Activated T-helper 17 cell treated with anti-CD3 and anti-CD28 coated beads, Interleukin-2, amount 50 U/mL, for 72 hours (primary cell): ENCODE results near the gene ARHGAP23. TPM values are rescaled to one million over a fixed set of nuclear protein-coding genes. Genes with fewer than 3 reads are reported as not detected.
A peak's percentile ranks its signal among the peaks of the same experiment; 100 is the strongest.
"Not testable (repeated sequence)": the region's sequence is repeated elsewhere in the genome, so short reads cannot be mapped to it uniquely, and the experiment has no call there.

Experiments
- ATAC-seq: fragments of 150-1000 bp; cut with Tn5 transposase; replicated peaks from 2 replicates; pipeline ENCODE4 v1.10.0; 2021; ENCODE audit warnings: mild to moderate bottlenecking, moderate library complexity
- H3K27ac Mint-ChIP-seq: one replicate; pipeline ENCODE4 v1.8.0; 2022; ENCODE audit warnings: mixed read lengths
- H3K27me3 Mint-ChIP-seq: one replicate; pipeline ENCODE4 v1.8.0; 2022; ENCODE audit warnings: mixed read lengths
- H3K36me3 Mint-ChIP-seq: one replicate; pipeline ENCODE4 v1.8.0; 2022; ENCODE audit warnings: low read depth, mild to moderate bottlenecking, mixed read lengths
- H3K4me1 Mint-ChIP-seq: one replicate; pipeline ENCODE4 v1.8.0; 2022; ENCODE audit warnings: mixed read lengths
- H3K4me3 Mint-ChIP-seq: one replicate; pipeline ENCODE4 v1.8.0; 2022; ENCODE audit warnings: mild to moderate bottlenecking, mixed read lengths
- H3K9me3 Mint-ChIP-seq: one replicate; pipeline ENCODE4 v1.8.0; 2022; ENCODE audit warnings: mixed read lengths
- total RNA-seq, 2 donors: library from RNA; stranded (reverse); gene quantifications; one replicate each; pipeline ENCODE4 v1.2.3, GENCODE V29; 2022

ARHGAP23 gene
- total RNA-seq, 2 donors from 2014 or later: 0.69 to 2.2 TPM

DNA sequence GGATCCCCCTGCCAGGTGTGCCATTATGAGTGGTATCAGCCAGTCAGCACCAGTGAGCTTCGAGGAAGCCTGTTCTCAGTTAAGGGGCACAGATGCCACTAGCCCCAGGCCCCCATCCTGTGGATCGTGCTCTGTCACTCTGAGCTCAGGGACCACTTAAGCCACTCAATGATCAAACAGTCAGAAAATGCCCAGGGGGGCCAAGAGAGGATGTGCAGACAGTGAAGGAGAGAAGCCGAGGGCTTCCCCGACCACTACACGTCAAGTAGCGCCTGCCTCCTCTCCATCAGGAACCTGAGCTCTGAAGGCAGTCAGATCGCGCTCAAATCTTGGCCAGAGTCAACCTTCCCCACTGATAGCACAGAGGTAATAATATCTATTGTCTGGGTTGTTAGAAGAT lies 98.3 kb downstream of the ARHGAP23 start:
- not testable (repeated sequence) for ATAC-seq, H3K4me3 Mint-ChIP-seq, H3K36me3 Mint-ChIP-seq, H3K4me1 Mint-ChIP-seq, H3K9me3 Mint-ChIP-seq, H3K27ac Mint-ChIP-seq
- peaks cover 26% of the 10 kb centered on the region for H3K27me3 Mint-ChIP-seq

DNA sequence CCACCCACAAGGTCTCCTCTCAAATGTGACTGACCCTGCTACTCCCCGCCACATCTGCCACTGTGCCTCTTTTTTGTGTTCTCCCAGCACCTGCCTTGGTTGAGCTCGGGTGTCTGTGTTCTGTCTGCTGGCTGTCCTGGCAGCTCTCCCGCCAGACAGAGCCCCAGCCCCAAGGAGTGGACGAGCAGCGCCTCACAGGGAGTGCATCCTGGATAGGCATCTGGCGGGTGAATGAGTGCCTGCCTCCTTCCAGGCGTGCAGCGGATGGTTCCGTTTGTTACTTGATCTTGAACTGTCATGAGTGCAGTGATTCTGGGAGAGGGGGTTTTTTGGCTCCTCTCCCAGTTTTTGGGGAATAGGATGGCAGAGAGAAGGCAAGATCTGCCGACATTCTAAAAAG lies 99.9 kb downstream of the ARHGAP23 start:
- not testable (repeated sequence) for H3K4me1 Mint-ChIP-seq

DNA sequence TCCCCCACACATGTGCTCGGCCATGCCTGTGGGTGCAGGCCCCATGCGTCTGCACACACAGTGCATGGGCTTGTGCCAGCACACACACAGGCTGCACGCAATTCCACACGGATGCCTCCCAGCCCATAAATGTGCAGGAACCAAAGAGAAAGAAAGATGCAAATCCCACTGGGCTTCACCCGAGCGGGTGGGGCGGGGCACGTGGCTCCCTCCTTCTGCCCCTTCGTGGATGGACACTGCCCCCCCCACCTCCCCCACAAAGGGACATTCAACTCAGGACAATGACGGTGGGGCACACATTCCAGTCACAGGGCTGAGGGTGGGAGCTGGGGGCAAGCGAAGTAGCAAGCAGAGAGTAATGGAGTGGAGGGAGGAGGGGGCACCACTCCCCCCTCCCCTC lies 102.6 kb downstream of the ARHGAP23 start:
- not testable (repeated sequence) for H3K27ac Mint-ChIP-seq, H3K9me3 Mint-ChIP-seq, H3K4me3 Mint-ChIP-seq, H3K36me3 Mint-ChIP-seq, H3K4me1 Mint-ChIP-seq, ATAC-seq
- peaks cover 37% of the 10 kb centered on the region for H3K27me3 Mint-ChIP-seq

More for the DNA sequence above, 99.9 kb downstream of the ARHGAP23 start:
- H3K4me3 Mint-ChIP-seq: peak overlapping the region; percentile 24
- peaks cover 33% of the 10 kb centered on the region for H3K27me3 Mint-ChIP-seq
- H3K9me3 Mint-ChIP-seq, ATAC-seq, H3K27ac Mint-ChIP-seq, H3K36me3 Mint-ChIP-seq: not testable (repeated sequence)

DNA sequence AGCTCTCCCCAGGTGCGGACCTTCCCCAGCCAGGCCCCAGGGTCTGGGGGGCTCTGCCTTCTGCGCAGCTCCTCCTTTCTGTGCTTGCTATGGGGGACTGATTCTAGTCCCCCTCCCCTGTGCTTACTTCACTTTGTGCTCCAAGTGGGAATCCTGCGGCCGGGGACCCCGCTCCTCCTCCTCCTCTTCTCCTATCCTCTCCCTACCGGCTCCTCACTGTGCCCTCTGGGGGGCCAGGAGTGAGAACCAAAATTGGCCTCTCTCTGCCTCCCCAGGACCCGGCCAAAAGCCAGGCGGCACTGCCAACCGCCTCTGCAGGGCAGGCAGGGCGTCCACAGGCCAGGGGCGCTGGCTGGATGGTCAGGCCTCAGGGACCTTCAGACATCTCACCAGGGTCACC lies 103.5 kb downstream of the ARHGAP23 start:
- not testable (repeated sequence) for H3K4me1 Mint-ChIP-seq, H3K9me3 Mint-ChIP-seq, H3K36me3 Mint-ChIP-seq, H3K4me3 Mint-ChIP-seq, H3K27ac Mint-ChIP-seq, ATAC-seq
- peaks cover 43% of the 10 kb centered on the region for H3K27me3 Mint-ChIP-seq

DNA sequence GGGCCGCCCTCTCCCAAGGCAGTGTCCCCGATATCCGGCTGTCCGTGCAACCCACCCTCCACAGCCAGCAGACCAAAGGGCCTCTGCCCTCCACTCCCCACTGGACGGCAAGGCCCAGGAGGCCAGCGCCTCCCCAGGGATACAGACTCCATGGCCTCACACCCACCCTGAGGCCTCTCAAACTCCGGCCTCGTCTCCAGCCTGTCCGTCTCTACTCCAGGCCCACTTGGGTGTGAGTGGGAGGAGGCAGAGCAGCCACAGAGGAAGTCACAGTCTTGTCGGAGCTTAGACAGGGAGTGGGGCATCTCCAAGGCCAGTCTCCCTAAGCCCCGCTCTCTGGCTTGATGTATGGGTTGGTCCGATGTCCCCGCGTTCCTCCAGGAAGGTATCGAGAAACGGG lies 104.2 kb downstream of the ARHGAP23 start:
- peaks cover 43% of the 10 kb centered on the region for H3K27me3 Mint-ChIP-seq
- no peaks in the 10 kb centered on the region for H3K36me3 Mint-ChIP-seq
- H3K4me1 Mint-ChIP-seq: peaks cover 5% of the 10 kb centered on the region
- no peak overlapping the region for H3K4me3 Mint-ChIP-seq
- H3K9me3 Mint-ChIP-seq: no peaks in the 10 kb centered on the region
- ATAC-seq: no peak
- no peak overlapping the region for H3K27ac Mint-ChIP-seq

DNA sequence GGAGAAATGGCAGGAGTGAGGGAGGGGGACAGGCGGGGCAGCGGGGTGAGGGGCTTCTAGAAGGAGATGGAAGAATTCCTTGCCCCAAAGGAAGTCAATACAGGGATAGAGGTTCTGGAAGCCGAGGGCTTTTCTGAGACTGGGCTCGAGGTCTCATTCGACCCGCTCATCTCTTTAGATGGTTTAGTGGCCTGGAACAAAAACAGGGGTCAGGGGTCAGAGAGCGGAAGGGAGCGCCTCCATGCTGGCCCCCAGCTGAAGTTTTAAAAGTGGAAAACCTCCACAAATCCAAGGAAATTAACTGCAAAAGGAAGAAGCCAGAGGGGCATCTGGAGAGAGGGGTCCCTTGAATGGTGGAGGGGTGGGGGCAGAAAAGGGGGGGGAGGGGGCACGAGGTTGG lies 105.0 kb downstream of the ARHGAP23 start:
- Mint-ChIP-seq H3K36me3 (no peaks in the 10 kb centered on the region), H3K27me3 (peaks cover 39% of the 10 kb centered on the region), H3K4me3 (no peak overlapping the region), H3K9me3 (no peaks in the 10 kb centered on the region), H3K4me1 (peaks cover 3% of the 10 kb centered on the region), H3K27ac (no peak overlapping the region)
- ATAC-seq: no peak

DNA sequence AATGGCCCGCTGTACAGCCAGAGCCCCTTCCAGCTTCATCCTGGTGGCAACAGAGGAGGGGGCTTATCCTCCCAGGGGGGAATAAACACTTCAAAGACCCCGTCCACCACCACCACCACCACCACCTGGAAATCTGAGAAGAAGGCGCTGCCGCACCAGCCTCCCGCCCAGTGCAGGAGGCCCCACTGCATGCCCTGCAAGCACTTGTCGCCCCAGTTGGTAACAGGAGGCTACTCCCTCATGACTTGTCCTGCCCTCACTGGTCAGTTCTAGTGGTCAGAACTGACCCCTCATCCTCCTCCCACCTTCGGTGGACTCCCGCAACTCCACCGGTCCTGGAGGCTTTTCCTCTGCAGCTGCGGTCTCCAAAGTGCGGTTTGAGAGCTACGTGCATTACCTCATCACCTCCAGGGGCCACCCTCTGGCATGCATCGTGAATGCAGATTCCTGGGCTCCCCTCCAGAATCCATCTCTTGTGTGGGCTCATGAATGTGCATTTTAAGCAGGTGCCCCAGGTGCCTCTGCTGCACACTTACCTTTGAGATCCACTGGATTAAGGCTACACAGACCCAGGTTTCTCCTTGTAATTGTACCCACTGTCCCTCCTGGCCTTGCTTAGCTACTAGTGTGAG lies 105.7 kb downstream of the ARHGAP23 start:
- Mint-ChIP-seq H3K27ac (no peak overlapping the region), H3K4me1 (no peaks in the 10 kb centered on the region), H3K27me3 (peaks cover 38% of the 10 kb centered on the region), H3K9me3 (no peaks in the 10 kb centered on the region), H3K4me3 (no peak overlapping the region), H3K36me3 (no peaks in the 10 kb centered on the region)
- no peak for ATAC-seq

DNA sequence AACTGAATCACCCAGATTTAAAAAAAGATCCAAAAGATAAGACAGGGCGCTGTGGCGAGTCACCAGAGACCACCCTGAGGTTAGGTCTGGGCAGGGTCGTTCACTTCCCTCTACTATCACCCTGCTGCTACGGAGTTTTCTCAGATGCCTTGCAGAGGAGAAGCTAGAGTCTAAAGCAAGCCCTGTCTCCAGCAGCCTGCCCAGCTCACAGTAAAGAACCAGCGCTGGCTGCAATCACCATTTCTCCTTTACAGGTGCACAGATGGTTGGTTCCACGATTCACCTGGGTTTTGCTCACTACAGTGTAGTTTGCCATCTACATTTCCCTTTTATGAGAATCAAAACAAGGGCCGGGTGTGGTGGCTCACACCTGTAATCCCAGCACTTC lies 106.2 kb downstream of the ARHGAP23 start:
- no peaks in the 10 kb centered on the region for H3K9me3 Mint-ChIP-seq
- peaks cover 38% of the 10 kb centered on the region for H3K27me3 Mint-ChIP-seq
- H3K27ac Mint-ChIP-seq: no peak overlapping the region
- ATAC-seq: no peak
- H3K36me3 Mint-ChIP-seq: no peaks in the 10 kb centered on the region
- no peaks in the 10 kb centered on the region for H3K4me1 Mint-ChIP-seq
- H3K4me3 Mint-ChIP-seq: no peak overlapping the region

DNA sequence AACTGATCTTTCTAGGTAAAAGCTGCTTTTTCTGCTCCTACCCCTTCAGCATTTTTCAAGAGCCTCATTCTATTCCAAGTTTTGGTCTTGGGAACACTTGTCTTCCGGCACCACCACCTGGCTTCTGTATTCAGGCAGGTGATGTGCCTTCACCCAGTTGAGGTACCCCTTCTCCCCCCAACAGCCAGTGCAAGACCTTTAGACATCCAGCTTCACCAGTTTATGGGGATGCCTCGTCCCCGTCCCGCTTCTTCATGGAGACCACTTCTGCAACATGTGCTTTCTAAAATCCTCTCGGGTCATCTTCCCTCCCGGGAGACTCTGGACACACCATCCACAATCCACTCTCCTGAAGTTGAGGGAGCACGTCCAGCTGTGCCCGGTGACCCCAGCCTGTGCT lies 107.6 kb downstream of the ARHGAP23 start:
- no peak overlapping the region for H3K4me3 Mint-ChIP-seq
- ATAC-seq: no peak
- H3K9me3 Mint-ChIP-seq: no peaks in the 10 kb centered on the region
- H3K27me3 Mint-ChIP-seq: peaks cover 34% of the 10 kb centered on the region
- H3K36me3 Mint-ChIP-seq: no peaks in the 10 kb centered on the region
- H3K4me1 Mint-ChIP-seq: no peaks in the 10 kb centered on the region
- no peak overlapping the region for H3K27ac Mint-ChIP-seq

DNA sequence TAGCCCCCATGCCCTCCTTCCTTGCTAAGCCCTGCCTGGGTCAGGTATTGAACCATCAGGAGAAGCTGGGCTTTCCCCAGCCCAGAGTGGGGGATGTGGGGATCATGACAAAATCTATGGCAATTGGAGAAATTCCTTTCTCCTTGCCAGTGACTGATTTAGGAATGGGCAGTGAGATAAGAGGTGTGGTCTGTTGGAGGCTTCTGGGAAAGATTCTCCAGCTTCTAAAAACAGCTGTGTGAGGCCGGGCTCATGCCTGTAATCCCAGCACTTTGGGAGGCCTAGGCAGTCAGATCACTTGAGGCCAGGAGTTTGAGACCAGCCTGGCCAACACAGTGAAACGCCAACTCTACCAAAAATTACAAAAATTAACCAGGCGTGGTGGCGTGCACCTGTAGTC lies 108.4 kb downstream of the ARHGAP23 start:
- no peak for ATAC-seq
- Mint-ChIP-seq H3K27me3 (peaks cover 36% of the 10 kb centered on the region), H3K4me3 (no peak overlapping the region), H3K36me3 (no peaks in the 10 kb centered on the region), H3K27ac (no peak overlapping the region), H3K9me3 (no peaks in the 10 kb centered on the region), H3K4me1 (no peaks in the 10 kb centered on the region)

DNA sequence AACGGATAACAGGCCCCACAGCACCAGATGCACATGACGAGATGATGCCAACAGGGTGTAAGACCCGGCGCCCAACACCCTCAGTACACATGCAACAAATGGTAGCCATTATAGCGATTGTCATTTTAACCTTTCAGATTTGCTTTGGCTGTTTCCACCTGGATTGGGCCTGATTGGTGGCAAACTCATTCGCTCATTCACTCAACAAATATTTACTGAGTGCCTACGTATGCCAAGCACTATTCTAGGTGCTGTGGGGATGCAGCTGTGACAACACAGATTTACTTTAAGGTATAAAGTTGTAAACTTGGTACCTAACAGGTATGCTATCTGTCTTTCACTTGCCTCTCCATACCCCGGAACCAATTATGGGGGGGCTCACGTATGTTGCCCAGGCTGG lies 110.6 kb downstream of the ARHGAP23 start:
- no peak overlapping the region for H3K27ac Mint-ChIP-seq
- no peaks in the 10 kb centered on the region for H3K4me1 Mint-ChIP-seq
- no peak overlapping the region for H3K4me3 Mint-ChIP-seq
- H3K9me3 Mint-ChIP-seq: no peaks in the 10 kb centered on the region
- H3K27me3 Mint-ChIP-seq: peaks cover 33% of the 10 kb centered on the region
- no peaks in the 10 kb centered on the region for H3K36me3 Mint-ChIP-seq
- ATAC-seq: no peak

DNA sequence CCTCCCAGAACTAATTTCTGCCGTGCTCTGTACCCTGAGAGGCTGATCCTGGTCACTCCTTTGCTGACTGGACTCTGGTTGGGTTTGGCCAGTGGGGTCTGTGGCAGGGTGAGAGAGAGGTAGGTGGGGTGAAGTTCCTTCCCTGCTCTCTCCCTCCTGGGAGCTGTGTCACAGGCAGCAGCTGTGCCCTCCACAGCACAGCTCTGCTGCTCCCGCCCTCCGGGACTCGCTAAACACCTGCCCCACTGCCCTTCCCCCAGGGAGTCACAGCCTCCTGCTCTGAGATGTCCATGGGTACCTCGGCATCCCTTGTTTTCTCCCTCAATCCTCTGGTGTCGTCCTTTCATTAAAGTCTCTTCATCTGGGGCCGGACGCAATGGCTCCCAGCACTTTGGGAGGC lies 111.1 kb downstream of the ARHGAP23 start:
- Mint-ChIP-seq H3K4me3 (no peak overlapping the region), H3K36me3 (no peaks in the 10 kb centered on the region), H3K27ac (no peak overlapping the region), H3K27me3 (peaks cover 29% of the 10 kb centered on the region), H3K9me3 (no peaks in the 10 kb centered on the region), H3K4me1 (no peaks in the 10 kb centered on the region)
- ATAC-seq: no peak

DNA sequence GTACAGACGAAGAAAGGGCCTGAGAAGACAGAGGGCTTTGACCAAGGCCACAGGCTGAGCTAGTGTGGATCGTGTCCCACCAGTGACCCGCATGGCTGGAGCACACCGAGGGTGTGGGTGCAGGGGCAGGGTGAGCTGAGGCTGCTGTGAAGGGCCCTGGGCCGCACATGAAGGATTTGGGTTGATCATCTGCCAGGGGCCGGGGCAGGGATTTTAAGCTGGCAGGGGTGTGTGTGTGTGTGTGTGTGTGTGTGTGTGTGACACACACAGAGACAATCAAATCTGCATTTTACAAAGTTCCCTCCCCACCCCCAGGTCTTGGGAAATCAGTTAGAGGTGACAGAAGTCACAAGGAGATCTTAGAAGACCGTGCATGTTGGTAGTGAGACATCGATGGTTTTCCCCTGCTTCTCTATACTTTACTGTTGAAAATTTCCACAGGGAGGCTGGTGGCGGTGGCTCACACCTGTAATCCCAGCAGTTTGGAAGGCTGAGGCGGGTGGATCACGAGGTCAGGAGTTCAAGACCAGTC lies 112.3 kb downstream of the ARHGAP23 start:
- peaks cover 25% of the 10 kb centered on the region for H3K27me3 Mint-ChIP-seq
- H3K27ac Mint-ChIP-seq: no peak overlapping the region
- no peaks in the 10 kb centered on the region for H3K9me3 Mint-ChIP-seq
- H3K36me3 Mint-ChIP-seq: no peaks in the 10 kb centered on the region
- H3K4me3 Mint-ChIP-seq: no peak overlapping the region
- H3K4me1 Mint-ChIP-seq: no peaks in the 10 kb centered on the region
- ATAC-seq: no peak

DNA sequence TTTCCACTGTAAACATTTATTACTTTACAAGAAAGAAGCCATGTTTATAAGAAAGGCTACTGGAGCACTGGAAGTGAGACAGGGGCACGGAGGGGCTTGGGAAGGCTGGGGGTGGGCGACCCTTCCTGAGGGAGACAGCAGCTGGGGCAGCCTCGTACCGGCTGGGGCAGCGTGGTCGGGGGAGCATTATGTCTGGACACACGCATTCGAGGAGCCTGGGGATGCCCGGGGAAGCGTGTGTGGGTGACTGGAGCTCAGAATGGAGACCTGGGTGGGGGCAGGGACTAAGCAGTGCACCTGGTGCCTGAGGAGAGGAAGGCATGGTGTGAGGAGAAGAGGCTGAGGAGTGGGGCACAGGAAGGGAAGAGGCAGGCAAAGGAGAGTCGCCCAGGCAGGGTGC lies 113.0 kb downstream of the ARHGAP23 start:
- Mint-ChIP-seq H3K27me3 (peaks cover 18% of the 10 kb centered on the region), H3K27ac (no peak overlapping the region), H3K4me3 (no peak overlapping the region), H3K4me1 (no peaks in the 10 kb centered on the region), H3K36me3 (no peaks in the 10 kb centered on the region), H3K9me3 (no peaks in the 10 kb centered on the region)
- no peak for ATAC-seq

DNA sequence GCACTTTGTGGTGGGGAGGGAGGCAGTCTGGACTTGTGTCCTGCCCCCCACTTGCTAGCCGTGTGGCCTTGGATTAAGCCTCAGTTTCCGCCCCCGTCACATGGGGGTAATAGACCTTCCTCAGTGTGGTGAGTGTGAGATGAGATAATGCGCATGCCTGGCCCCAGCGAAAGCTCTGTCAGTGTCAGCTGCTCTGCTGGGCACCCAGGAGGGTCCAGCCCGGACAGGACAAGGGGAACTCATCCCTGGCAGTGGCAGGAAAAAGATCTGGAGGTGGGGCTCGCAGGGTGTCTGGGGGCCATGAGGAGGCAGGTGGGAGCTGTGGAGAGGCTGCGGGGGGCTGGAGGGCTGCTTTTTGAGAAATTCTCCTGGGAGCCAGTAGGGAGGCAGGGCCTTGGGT lies 114.0 kb downstream of the ARHGAP23 start:
- Mint-ChIP-seq H3K4me3 (no peak overlapping the region), H3K27me3 (peaks cover 24% of the 10 kb centered on the region), H3K27ac (no peak overlapping the region), H3K9me3 (no peaks in the 10 kb centered on the region), H3K36me3 (no peaks in the 10 kb centered on the region), H3K4me1 (no peaks in the 10 kb centered on the region)
- no peak for ATAC-seq
